C1 segment of cervical spinal cord (tissue), 14 donors: ENCODE data around the gene GLUL.
A peak's percentile ranks its signal among the peaks of the same experiment; 100 is the strongest.
"Not testable (repeated sequence)": the region's sequence is repeated elsewhere in the genome, so short reads cannot be mapped to it uniquely, and the experiment has no call there.

Source experiments
- DNase-seq, 14 donors: peaks; one replicate each; lab custom pipeline; 2025; lab: John Stamatoyannopoulos, UW

GLUL gene

DNA sequence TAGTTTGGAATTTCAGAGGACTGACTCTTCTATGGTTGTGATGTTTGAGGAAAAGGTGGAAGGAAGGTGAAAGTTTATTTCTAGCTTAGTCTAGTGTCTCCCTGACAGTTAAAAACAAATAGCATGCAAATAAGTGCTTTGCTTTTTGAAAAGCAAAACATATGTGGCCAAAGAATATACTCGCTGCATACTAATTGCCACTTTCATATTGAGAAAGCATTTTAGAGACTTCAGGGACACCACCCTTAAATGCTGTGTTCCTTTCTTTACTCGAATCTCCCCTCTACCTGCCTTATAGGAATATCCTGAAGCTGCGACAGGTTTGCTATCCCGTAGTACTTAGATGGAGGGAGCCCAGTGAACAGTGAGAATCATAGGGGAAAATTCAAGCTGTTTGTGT lies 23.2 kb downstream of the GLUL start:
- DNase-seq, result no peak

DNA sequence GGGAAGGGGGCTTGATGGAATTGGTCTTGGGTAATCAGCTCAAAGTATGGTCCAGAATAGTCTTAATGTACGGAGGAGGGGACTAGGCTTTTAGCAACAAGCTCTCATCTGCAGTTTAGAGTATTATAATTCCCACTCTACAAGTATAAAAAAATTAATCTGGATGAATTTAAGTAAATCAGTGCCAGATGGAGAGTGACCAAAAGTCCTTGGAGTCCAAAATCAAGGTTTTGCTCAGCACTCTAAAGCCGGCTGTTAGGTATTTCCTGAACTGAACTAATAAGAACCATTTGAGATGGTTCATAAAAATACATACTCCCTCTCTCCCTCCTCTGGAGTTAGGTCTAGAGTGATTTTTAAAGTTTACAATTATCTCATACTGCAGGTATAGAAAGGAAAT lies 23.7 kb downstream of the GLUL start:
- DNase-seq, result no peak

DNA sequence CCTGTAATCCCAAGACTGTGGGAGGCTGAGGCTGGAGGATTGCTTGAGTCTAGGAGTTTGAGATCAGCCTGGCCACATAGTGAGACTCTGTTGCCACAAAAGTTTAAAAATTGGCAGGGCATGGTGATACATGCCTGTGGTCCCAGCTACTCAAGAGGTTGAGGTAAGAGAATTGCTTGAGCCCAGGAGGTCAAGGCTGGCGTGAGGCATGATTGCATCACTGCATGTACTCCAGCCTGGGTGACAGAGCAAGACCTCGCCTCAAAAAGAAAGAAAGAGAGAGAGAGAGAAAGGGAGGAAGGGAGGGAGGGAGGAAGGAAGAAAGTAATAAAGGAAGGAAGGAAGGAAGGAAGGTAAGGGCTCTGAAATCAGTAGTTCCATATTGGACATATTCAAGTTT lies 25.0 kb downstream of the GLUL start:
- DNase-seq, result no peak

DNA sequence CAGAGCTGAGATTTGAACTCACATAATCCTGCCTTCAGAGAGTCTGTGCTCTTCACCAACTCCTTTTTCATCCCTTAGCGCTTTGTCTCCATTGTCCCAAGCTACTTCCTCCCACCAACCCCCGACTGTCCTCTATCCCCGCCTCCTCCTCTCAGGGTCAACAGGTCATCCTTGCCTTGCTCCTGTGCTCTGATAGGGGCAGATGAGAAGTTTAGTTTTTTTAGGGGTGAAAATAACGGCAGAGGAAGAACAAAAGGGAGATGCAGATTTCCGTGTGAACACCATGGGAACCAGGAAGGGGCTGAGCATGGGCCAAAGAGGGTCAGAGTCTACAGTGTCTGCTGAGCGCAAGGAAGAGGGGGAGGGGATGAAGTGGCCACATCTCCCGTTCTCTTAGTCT lies 31.9 kb downstream of the GLUL start:
- no peak for DNase-seq

DNA sequence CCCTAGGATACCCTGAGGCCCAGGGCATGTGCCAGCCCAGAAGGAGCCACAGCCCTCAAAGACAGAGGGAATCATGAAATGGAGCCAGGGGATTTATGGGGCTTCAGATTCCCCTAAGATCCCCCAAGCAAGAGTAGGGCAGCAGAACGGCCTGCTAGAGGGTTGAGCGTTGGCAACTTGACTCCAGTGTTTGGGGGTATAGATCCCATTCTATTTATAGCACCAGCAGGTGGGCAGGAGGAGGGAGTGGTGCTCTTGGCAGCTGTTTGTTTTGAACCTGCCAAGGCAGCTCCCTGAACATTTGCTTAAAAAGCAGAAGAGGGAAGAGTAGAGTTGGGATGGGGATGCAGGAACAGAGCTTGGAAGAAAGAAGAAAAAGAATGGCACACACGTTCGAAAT lies 33.7 kb downstream of the GLUL start:
- DNase-seq, result peak in 1 of 14 donors; percentile 34

DNA sequence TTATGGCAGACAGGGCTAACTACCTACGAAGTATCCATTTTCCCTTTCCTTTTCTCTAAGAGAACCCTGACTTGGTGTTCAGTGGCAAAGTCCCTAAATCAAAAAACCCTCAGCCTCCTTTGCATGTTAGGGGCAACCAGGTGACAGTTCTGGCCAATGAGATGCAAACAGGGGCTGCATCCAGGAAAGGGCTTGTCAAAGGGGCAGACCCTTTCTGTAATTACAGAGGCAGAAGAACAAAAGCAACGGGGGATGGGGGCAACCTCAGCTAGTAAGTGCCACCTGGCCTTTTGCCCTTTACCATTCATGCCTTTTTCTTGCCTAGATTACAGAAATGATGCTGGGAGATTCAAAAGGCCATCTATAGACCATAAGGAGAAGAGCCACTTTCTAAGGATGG lies 34.4 kb downstream of the GLUL start:
- DNase-seq, result no peak

DNA sequence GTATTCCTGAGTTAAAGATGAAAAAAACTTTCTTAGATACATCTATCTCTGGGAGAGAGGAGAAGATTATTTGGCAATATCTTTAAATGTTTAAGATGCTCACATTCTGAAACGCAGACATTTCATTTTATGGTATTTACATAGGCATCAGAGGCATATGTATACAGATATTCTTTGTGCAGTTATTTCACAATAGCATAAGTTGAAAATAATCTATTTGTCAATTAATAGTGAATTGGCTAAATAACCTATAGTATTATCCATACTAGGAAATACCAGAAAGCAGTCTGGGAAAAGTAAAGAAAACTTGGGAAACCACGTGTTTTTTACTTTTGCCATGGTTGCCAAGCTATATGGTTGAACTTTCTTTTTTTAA lies 35.9 kb downstream of the GLUL start:
- DNase-seq, result no peak

DNA sequence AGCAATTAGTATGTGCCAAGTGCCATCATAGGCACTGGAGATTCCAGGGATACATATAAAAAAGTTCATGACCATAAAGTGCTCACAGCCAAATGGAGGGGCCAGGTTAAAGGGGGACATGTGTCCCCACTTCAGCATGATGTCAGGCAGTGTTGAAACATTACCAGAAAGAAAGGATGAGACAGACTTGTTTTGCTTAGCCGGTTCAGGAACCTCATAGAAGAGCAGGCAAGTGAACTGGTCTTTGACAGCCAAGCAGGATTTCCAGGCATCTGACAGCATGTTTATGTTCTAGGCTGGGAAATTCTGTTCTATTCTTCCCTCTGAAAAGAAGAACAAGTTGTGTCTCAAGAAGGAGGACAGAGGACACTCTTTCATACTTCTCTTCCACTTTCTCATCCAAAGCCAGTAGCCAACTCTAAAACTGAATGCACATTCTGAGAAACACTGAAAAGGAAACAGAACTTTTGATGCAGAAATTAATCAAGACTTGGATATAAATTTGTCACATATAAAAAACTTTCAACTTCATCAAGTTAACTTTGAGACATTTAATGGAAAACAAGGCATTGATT lies 39.7 kb downstream of the GLUL start:
- peak in 2 of 14 donors; percentile 6 to 49 for DNase-seq

DNA sequence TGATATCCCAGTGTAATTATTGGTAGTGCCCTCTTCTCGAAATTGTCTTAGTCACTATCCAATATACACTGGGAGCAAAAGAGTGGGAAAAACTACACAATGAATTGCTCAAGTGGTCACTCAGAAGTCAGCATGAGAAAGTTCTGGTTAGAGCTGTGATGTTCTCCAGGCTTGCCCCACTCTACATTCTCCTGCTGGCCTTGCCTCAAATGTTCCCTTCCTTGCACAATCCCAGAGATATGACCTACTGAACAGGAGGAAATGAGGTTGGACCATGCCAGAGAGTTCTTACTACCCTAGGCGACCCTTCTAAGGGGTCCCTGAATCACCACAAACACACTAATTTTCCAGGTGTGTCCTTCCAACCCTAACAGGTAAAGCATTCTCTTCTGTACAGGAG lies 40.8 kb downstream of the GLUL start:
- no peak for DNase-seq

DNA sequence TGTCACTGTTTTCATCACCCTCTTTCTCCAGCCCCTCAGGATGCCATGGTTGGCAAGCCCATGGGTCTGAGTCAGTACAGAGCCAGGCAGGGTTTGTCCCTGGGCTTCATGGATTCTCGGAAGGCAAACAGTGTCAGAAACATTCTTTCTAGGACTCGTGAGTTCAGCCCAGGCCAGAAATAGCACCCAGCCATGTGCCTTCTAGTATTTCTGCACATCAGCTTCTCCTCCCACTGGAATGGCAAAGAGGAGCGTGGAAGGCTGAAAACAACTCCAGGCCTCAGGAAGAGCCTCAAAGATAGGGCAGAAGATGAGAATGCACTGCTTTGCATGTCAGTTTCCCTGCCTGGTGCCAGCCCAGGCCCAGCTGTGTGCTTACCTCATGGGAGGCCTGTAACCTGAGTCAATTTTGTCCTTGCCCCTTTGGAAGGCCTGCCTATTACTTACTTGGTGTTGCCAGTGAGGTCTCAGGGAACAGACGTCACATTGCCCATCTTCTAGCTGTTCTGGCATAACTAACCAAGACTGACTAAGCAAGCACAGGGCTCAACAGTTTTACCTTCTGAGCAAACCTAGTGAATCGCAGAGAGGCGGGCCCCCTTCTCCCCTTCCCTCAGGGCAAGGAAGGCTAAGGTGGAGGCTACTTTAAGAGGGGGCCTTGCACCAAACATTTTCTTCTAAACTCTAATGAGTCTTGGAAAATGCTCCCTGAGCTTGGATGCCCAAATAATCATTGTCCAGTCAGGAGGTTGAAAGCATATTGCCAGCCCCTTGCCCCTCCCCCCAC lies 42.4 kb downstream of the GLUL start:
- peak in 2 of 14 donors; percentile 5 to 80 for DNase-seq

DNA sequence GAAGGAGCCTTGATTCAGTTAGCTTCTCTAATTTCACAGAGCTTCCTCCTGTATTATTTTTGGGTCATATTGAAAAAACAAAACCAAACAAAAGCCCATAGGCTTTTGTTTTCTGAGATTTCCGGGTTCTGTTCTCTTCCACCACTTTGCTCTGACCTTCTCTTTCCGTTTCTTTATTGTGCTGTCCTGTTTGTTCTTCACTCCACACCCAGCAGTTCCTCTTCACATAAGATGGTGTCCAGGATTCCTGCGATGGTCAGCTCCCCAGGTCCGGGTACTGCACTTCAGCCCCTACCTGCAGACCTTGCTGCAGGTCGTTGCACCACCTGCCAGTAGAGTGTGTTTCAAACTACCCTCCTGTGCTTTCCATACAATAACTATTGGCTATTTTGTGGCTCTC lies 44.6 kb downstream of the GLUL start:
- no peak for DNase-seq

DNA sequence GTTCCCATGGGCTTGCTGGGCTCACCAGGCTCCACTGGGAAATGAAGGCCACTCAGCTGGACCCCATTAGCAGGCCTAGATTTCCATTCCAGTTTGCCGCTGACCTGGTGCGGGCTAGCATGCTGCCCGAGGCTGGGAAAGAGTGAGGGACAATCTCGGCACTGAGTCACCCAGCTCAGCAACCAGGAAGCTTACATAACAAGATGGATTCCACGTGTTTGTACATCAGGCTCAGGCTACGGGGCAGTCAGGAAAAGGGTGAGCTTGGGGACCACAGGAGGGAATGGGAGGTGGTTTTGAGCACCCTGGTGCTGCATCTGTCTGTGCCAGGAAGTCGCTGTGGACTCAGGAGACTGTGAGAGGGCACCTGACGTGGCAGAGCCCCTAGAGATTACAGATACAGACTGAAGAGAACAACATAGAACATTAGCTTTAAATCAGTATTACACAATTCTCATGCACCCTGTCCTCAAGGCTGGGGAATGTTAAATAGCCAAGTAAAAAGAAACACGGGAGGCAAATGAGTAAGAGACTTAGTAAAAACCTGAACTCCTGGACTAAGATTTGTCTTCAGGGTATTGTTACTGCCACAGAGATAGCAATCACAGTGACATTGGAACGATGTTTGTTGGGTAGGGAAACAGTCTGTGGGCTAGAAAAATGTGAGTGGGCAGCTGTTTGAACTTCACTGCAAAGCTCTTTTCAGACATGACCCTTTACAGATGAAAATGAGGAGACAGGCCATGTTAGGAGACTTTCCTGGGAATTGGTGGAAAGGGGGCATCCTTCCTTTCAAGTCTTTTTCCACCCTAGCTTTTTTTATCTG lies 51.1 kb downstream of the GLUL start:
- no peak for DNase-seq

DNA sequence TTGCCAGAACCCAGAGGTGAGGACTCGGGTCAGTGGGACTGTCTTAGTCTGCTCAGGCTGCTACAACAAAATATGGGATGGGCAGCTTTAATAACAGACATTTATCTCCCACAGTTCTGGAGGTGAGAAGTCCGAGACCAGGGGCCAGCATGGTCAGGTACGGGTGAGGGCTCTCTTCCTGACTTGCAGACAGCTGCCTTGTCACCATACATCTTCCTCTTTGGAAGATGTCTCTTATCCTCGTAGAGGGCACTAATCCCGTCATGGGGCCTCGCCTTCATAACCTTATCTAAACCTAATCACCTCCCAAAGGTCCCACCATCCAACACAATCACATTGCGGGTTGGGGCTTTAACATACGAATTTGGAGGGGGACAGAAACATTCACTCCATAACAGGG lies 51.9 kb downstream of the GLUL start:
- no peak for DNase-seq

DNA sequence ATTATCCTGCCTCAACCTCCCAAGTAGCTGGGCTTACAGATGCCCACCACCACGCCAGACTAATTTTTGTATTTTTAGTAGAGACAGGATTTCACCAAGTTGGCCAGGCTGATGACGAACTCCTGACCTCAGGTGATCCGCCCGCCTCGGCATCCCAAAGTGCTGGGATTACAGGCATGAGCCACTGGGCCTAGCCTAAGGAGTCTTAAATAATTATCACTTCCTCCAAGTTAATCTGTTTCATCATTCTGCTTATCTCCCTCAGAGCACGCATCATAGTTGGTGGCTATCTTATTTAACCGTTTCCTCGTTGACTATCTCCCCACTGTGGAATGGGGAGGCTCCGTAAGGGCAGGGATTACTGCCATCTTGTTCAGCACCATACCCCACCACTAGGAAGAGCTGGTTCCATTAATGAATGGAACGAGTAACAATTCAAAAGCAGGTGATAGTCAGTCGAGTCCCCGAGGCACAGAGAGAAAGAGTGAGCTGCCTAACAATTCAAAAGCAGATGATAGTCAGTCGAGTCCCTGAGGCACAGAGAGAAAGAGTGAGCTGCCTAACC lies 52.7 kb downstream of the GLUL start:
- no peak for DNase-seq

DNA sequence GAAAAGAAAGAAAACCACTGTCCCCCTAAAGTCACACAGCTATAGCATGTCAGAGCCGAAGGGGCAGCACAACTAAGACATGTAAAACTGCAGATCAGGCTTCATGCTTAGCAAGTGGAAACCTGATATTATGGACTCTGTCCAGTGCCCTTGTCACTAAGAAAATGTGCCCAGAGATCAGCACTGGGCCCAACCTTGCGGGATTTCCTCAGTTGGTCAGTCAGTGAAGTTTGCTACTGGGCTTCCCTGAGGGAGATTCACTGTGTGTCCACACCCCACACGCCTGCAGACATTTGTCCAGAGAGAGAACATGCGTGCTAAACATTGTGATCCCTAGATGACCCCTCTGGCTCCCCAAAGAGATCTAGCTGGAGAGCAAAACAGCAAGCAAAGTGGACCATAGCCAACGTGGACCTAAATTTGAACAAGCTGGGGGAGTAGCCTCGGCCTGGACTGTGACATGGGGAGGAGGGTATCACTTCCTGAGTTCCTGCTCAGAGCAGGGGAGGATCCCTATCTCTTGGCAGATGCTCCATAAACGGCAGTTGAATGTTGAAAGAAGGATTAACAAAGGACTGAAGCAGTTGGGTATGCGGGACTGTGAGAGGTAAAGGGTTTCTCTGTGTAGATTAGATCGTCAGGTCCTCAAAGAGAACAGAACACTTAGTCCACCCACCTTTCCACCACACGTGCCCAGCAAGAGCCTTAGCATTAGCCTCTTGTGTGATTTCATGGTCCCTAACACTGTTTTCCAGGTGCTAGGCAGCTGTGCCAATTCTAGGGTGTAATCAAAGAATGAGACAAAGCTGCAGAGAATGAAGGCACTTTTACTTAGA lies 53.6 kb downstream of the GLUL start:
- no peak for DNase-seq

DNA sequence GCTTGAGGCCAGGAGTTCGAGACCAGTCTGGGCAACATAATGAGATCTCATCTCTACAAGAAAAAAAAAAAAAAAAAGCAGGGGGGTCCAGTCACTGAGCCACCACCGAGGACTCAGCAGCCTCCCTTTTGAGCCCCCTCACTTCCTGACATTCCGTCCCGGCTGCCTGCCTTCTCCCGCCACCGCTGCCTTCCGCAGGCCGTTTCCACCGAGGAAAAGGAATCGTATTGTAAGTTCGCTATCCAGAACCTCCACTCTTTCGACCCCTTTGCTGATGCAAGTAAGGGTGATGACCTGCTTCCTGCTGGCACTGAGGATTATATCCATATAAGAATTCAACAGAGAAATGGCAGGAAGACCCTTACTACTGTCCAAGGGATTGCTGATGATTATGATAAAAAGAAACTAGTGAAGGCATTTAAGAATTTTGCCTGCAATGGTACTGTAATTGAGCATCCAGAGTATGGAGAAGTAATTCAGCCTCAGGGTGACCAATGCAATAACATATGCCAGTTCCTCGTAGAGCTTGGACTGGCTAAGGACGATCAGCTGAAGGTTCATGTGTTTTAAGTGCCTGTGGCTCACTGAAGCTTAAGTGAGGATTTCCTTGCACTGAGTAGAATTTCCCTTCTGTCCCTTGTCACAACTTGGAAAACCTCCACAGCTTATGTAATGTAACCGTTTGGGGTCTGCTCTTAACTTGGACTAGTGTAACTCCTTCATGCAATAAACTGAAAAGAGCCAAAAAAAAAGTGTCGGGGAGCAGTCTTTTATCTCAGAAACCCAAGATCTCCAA lies 55.6 kb downstream of the GLUL start:
- DNase-seq, result no peak

DNA sequence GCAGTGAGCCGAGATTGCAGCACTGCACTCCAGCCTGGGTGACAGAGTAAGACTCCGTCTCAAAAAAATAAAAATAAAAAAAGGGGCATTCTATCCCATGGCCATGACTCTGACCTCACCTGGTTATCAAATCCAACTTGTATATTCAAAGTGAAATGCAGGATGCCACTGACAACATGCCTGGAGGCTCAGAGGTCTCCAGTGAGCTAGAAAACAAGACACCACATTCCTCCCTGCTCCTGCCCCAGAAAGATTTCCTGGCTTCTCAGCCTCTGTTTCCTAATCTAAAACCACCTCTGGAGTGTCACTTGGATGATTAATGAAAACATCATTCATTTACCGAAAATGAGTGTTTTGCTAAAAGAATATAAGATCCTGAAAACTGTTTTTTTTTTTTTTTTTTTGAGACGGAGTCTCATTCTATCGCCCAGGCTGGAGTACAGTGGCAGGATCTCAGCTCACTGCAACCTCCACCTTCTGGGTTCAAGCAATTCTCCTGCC lies 58.5 kb downstream of the GLUL start:
- not testable (repeated sequence) for DNase-seq

DNA sequence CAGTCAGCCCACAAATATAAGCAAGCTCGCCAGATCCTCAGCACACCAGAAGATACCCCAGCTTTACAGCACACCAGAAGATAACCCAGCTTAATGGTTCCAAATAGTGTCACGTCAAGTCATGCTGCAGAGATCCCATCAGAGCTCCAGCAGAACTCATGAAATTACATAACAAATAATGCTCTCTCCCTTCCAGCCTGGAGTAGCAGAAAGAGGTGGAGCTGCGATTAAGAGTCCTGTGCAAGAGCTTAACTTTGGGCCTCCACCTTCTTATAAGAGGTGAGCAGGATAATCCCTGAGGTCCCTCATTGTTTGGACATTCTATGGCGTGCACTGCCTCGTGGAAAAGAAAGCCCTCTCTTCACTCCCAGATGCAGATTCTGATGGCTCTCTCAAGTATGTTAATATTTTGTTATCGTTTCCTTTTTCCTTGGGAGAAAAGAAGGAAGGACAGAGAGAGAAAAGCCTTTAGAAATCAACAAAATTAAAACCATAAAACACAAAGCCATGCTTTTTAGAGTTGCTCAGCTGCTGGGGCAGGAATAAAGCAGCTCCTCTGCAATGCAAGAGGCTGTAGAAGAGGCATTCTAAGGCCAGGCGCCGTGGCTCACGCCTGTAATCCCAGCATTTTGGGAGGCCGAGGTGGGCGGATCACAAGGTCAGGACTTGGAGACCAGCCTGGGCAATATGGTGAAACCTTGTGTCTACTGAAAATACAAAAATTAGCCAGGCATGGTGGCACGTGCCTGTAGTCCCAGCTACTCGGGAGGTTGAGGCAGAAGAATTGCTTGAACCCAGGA lies 59.1 kb downstream of the GLUL start:
- no peak for DNase-seq
